Panc1 (cell line): ENCODE measurements around the gene DUSP16. TPM values are rescaled to one million over a fixed set of nuclear protein-coding genes. Genes with fewer than 3 reads are reported as not detected.

Source experiments
- ATAC-seq: fragments of 200-7000 bp; cut with Tn5 transposase; 2 replicates; pipeline ENCODE4 v1.9.1; 2020; ENCODE audit warnings: mild to moderate bottlenecking, moderate library complexity
- BruUV-seq: library from RNA; stranded (reverse); fragments of 400-500 nt; replicated peaks from 2 replicates; lab custom pipeline; 2021; lab: Mats Ljungman, UMichigan
- CTCF ChIA-PET: fragments of 300-600 bp; sonication (Branson Sonifier 250); formaldehyde crosslinking; loops from one replicate; lab custom pipeline; 2022; ENCODE audit warnings: antibody characterized with exemption; lab: Charles Lee
- POLR2A ChIA-PET: fragments of 300-600 bp; sonication (Branson Sonifier 250); formaldehyde crosslinking; loops from one replicate; lab custom pipeline; 2022; ENCODE audit warnings: antibody characterized with exemption; lab: Charles Lee
- DNase-seq: peaks from one replicate; pipeline ENCODE4 v3.0.0-alpha.2; 2010; ENCODE audit warnings: low read depth, low spot score
- H3K27ac ChIP-seq: 2 replicates; pipeline ENCODE4 v1.5.1; 2011; ENCODE audit warnings: mild to moderate bottlenecking, low read length, inconsistent platforms
- H3K27me3 ChIP-seq: fragments of 200-500 bp; sonication (Bioruptor generic); 2 replicates; pipeline ENCODE4 v1.6.0; 2014; ENCODE audit warnings: low read length, inconsistent platforms; ENCODE audit not compliant: control insufficient read depth, insufficient read depth
- H3K36me3 ChIP-seq: fragments of 200-500 bp; sonication (Bioruptor generic); 2 replicates; pipeline ENCODE4 v1.5.1; 2014; ENCODE audit warnings: inconsistent platforms, mild to moderate bottlenecking, low read length, moderate library complexity; ENCODE audit not compliant: control insufficient read depth, insufficient read depth
- H3K4me1 ChIP-seq: 2 replicates; pipeline ENCODE4 v1.5.1; 2011; ENCODE audit warnings: inconsistent platforms, mild to moderate bottlenecking, low read length, moderate library complexity; ENCODE audit not compliant: control insufficient read depth, insufficient read depth
- H3K4me3 ChIP-seq, 2 experiments: 2 replicates each; pipeline ENCODE4 v1.5.1; 2011 to 2012; ENCODE audit warnings: low read depth in 2 of 2, low read length in 2 of 2, mild to moderate bottlenecking in 2 of 2, inconsistent platforms in 1 of 2, moderate library complexity in 1 of 2
- H3K9me3 ChIP-seq: fragments of 200-500 bp; sonication (Bioruptor generic); 2 replicates; pipeline ENCODE4 v1.5.1; 2014; ENCODE audit warnings: low read depth, mild to moderate bottlenecking, inconsistent platforms, low read length, moderate library complexity; ENCODE audit not compliant: control insufficient read depth, insufficient read depth
- POLR2AphosphoS5 ChIP-seq: IDR thresholded peaks from 2 replicates; pipeline ENCODE4 v1.6.1; 2012; ENCODE audit warnings: mild to moderate bottlenecking, low read depth, low read length, moderate library complexity
- SIN3A ChIP-seq: IDR thresholded peaks from 2 replicates; pipeline ENCODE4 v1.6.1; 2012; ENCODE audit warnings: low read depth, mild to moderate bottlenecking, low read length, moderate library complexity, borderline replicate concordance; ENCODE audit not compliant: insufficient read depth
- TCF7L2 ChIP-seq: IDR thresholded peaks from 2 replicates; pipeline ENCODE4 v1.6.1; 2011; ENCODE audit warnings: mild to moderate bottlenecking, low read depth, low read length, inconsistent platforms
- in situ Hi-C: cut with HindIII; loops from 2 replicates; pipeline ENCODE4 v1.10.0; 2016; ENCODE audit warnings: low sequenced_read_pairs, low pct_unique_long_range_greater_than_20kb
- intact Hi-C: fragments of 100-400 bp; cut with micrococcal nuclease; formaldehyde crosslinking; loops from one replicate; pipeline ENCODE4 v1.10.0; 2022; ENCODE audit not compliant: unreplicated experiment
- total RNA-seq: library from RNA; stranded (reverse); gene quantifications from one replicate; pipeline ENCODE4 v1.2.1, GENCODE V29; 2021; ENCODE audit not compliant: unreplicated experiment
- TF ChIP-seq, protein P1 (sequence below), 2 experiments: IDR thresholded peaks; 2 replicates each; pipeline ENCODE4 v1.6.1; 2011 to 2012; ENCODE audit warnings: low read depth in 2 of 2, control low read depth in 1 of 2, low read length in 1 of 2, mild to moderate bottlenecking in 1 of 2, moderate library complexity in 1 of 2; ENCODE audit not compliant: insufficient read depth in 1 of 2
- TF ChIP-seq, protein P2 (sequence below): fragments of 450-650 bp; IDR thresholded peaks from 2 replicates; pipeline ENCODE4 v1.5.1; 2017; ENCODE audit warnings: mild to moderate bottlenecking

DUSP16 gene
- total RNA-seq, 1 experiment from 2014 or later, result 12.9 TPM

DNA sequence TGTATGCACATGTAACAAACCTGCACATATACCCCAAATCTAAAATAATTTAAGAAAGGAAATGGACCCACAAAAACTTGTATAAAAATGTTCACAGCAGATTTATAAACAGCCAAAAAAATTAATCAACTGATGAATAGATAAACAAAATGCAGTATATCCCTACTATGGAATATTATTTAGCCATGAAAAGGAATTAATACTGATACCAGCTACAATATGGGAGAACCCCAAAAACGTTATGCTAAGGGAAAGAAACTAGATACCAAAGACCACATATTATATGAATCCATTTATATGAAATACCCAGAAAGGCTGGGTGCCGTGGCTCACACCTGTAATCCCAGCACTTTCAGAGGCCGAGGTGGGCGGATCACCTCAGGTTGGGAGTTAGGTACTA, 20.9 kb downstream of the DUSP16 start:
- intact Hi-C loops, result no loop called here
- POLR2A ChIA-PET, result interaction anchor here (0.7 kb wide), 1 partner anchor 163 kb away, joined by 12 read pairs; no protein-coding TSS in a partner anchor
- Histone ChIP-seq H3K27ac (no peak overlapping the region), H3K4me3 (no peak overlapping the region), H3K36me3 (no peaks in the 10 kb centered on the region), H3K4me1 (no peaks in the 10 kb centered on the region), H3K9me3 (no peaks in the 10 kb centered on the region), H3K27me3 (no peaks in the 10 kb centered on the region)
- no TSS peak for BruUV-seq
- ATAC-seq, result no peak
- no peak for DNase-seq
- TF ChIP-seq POLR2AphosphoS5, result no peak
- TF ChIP-seq TCF7L2, result no peak
- TF ChIP-seq, protein P1, sequence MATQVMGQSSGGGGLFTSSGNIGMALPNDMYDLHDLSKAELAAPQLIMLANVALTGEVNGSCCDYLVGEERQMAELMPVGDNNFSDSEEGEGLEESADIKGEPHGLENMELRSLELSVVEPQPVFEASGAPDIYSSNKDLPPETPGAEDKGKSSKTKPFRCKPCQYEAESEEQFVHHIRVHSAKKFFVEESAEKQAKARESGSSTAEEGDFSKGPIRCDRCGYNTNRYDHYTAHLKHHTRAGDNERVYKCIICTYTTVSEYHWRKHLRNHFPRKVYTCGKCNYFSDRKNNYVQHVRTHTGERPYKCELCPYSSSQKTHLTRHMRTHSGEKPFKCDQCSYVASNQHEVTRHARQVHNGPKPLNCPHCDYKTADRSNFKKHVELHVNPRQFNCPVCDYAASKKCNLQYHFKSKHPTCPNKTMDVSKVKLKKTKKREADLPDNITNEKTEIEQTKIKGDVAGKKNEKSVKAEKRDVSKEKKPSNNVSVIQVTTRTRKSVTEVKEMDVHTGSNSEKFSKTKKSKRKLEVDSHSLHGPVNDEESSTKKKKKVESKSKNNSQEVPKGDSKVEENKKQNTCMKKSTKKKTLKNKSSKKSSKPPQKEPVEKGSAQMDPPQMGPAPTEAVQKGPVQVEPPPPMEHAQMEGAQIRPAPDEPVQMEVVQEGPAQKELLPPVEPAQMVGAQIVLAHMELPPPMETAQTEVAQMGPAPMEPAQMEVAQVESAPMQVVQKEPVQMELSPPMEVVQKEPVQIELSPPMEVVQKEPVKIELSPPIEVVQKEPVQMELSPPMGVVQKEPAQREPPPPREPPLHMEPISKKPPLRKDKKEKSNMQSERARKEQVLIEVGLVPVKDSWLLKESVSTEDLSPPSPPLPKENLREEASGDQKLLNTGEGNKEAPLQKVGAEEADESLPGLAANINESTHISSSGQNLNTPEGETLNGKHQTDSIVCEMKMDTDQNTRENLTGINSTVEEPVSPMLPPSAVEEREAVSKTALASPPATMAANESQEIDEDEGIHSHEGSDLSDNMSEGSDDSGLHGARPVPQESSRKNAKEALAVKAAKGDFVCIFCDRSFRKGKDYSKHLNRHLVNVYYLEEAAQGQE (IDR thresholded peaks at IDR 0.05; ENCODE audit: insufficient read depth in 1 of 2, low read depth in 2 of 2, low read length in 1 of 2), result no peak
- TF ChIP-seq, protein P2, sequence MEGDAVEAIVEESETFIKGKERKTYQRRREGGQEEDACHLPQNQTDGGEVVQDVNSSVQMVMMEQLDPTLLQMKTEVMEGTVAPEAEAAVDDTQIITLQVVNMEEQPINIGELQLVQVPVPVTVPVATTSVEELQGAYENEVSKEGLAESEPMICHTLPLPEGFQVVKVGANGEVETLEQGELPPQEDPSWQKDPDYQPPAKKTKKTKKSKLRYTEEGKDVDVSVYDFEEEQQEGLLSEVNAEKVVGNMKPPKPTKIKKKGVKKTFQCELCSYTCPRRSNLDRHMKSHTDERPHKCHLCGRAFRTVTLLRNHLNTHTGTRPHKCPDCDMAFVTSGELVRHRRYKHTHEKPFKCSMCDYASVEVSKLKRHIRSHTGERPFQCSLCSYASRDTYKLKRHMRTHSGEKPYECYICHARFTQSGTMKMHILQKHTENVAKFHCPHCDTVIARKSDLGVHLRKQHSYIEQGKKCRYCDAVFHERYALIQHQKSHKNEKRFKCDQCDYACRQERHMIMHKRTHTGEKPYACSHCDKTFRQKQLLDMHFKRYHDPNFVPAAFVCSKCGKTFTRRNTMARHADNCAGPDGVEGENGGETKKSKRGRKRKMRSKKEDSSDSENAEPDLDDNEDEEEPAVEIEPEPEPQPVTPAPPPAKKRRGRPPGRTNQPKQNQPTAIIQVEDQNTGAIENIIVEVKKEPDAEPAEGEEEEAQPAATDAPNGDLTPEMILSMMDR, result no peak
- TF ChIP-seq SIN3A, result no peak
- CTCF ChIA-PET, result no interaction called here
- in situ Hi-C loops, result no loop called here

DNA sequence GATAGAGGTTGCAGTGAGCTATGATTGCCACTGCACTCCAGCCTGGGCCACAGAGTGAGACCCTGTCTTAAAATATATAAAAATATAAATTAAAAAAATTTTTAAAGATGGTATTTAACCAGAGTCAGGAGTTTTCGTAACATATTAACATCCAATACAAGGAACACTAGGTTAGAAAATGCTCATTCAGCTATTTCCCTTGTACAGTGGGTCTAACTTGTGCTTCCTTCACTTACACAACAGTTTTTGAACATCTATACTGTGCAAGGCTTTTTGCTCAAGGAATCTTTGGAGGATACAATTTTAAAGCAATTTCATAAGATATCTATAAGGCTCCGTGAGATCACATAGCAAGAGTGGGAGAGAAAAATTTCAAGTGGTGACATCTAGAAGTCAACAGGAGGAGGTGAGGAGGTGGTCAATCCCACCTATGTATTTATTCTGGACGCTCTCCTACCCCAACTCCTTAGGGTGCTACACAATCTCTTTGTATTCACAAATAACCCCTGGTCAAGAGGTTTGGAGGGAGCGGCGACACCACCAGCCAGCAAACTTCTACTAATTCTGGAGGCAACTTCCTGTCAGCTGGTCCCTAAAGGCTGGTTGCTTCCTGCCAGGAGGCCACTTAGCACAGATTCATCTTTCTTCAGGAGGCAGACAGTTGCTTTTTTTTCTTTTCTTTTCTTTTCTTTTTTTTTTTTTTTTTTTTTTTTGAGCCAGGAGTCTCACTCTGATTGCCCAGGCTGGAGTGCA, 22.2 kb downstream of the DUSP16 start:
- Histone ChIP-seq H3K4me1 (no peaks in the 10 kb centered on the region), H3K4me3 (no peak overlapping the region), H3K9me3 (no peaks in the 10 kb centered on the region), H3K27me3 (no peaks in the 10 kb centered on the region), H3K36me3 (no peaks in the 10 kb centered on the region), H3K27ac (no peak overlapping the region)
- no TSS peak for BruUV-seq
- no peak for ATAC-seq
- TF ChIP-seq, protein P1 (IDR thresholded peaks at IDR 0.05; ENCODE audit: insufficient read depth in 1 of 2, low read depth in 2 of 2, low read length in 1 of 2), result no peak
- TF ChIP-seq TCF7L2 (no peak), POLR2AphosphoS5 (no peak), SIN3A (no peak)
- TF ChIP-seq, protein P2, result no peak
- POLR2A ChIA-PET, result interaction anchor here (0.6 kb wide), 1 partner anchor 1680 kb away, joined by 3 read pairs; no protein-coding TSS in a partner anchor
- CTCF ChIA-PET, result no interaction called here
- in situ Hi-C loops (no loop called here), intact Hi-C loops (no loop called here)
- no peak for DNase-seq
